GM10248 (cell line): ENCODE results near the gene CASZ1.

Experiments
- CTCF ChIA-PET: fragments of 300-600 bp; sonication (Branson Sonifier 250); formaldehyde crosslinking; extraction: SDS; loops from one replicate; lab custom pipeline; 2021; ENCODE audit warnings: antibody characterized with exemption; lab: Yijun Ruan, JAX
- POLR2A ChIA-PET: fragments of 350-650 bp; sonication (Branson Sonifier 250); formaldehyde crosslinking; extraction: SDS; loops from one replicate; lab custom pipeline; 2020; ENCODE audit warnings: antibody characterized with exemption; lab: Yijun Ruan, JAX
- DNase-seq: peaks from one replicate; pipeline ENCODE4 v3.0.0; 2012; ENCODE audit errors: extremely low spot score
- CTCF ChIP-seq: IDR thresholded peaks from 2 replicates; pipeline ENCODE4 v1.5.1; 2012; ENCODE audit warnings: mild to moderate bottlenecking, low read depth; ENCODE audit errors: extremely low read depth, missing control alignments, control extremely low read depth

CASZ1 gene

GRCh38 chr1:10615332-10615731 is 181.1 kb downstream of the CASZ1 start:
- DNase-seq, result no peak

GRCh38 chr1:10614377-10615225 is 181.8 kb downstream of the CASZ1 start:
- DNase-seq, result no peak
- no peak for TF ChIP-seq CTCF
- CTCF ChIA-PET, result interaction anchor here (1.3 kb wide), 1 partner anchor 107 kb away, joined by 3 read pairs; no protein-coding TSS in a partner anchor
- POLR2A ChIA-PET, result no interaction called here

More at GRCh38 chr1:10615332-10615731, 181.1 kb downstream of the CASZ1 start:
- ChIA-PET POLR2A (no interaction called here), CTCF (no interaction called here)
- TF ChIP-seq CTCF, result no peak

GRCh38 chr1:10613861-10614260 is 182.6 kb downstream of the CASZ1 start:
- TF ChIP-seq CTCF, result no peak
- ChIA-PET CTCF (interaction anchor here (1.3 kb wide), 1 partner anchor 106 kb away, joined by 3 read pairs; no protein-coding TSS in a partner anchor), POLR2A (no interaction called here)
- no peak for DNase-seq

GRCh38 chr1:10613340-10613739 is 183.1 kb downstream of the CASZ1 start:
- no peak for DNase-seq
- POLR2A ChIA-PET, result no interaction called here
- CTCF ChIA-PET, result interaction anchor here (1.3 kb wide), 1 partner anchor 106 kb away, joined by 3 read pairs; no protein-coding TSS in a partner anchor
- no peak for TF ChIP-seq CTCF

- CTCF ChIA-PET, result interaction anchor here (1.3 kb wide), 1 partner anchor 29 kb away, joined by 3 read pairs; no protein-coding TSS in a partner anchor
- DNase-seq, result no peak
- POLR2A ChIA-PET, result no interaction called here
- no peak for TF ChIP-seq CTCF
Measured at GRCh38 chr1:10612436-10613160, 183.8 kb downstream of the CASZ1 start.

GRCh38 chr1:10610901-10611600 is 185.4 kb downstream of the CASZ1 start:
- no peak for TF ChIP-seq CTCF
- no peak for DNase-seq
- POLR2A ChIA-PET, result no interaction called here
- CTCF ChIA-PET, result interaction anchor here (1.1 kb wide), 1 partner anchor 116 kb away, joined by 3 read pairs; no protein-coding TSS in a partner anchor
